ENCODE measurements around the gene PHLDB1.
A peak's percentile ranks its signal among the peaks of the same experiment; 100 is the strongest.

Gene PHLDB1

GRCh38 chr11:118641397-118642019 is 34.1 kb downstream of the PHLDB1 start:
- no peak for TF ChIP-seq CTCF (IDR thresholded peaks at IDR 0.05; ENCODE audit: insufficient read depth, low read depth, low read length, missing control alignments)
- DNase-seq (ENCODE audit: low read depth): peak; percentile 15
- no peak overlapping the region for H3K4me3 ChIP-seq (ENCODE audit: low read depth, low read length)

GRCh38 chr11:118643142-118643994 is 36.0 kb downstream of the PHLDB1 start:
- DNase-seq (ENCODE audit: low read depth): no peak
- H3K4me3 ChIP-seq (ENCODE audit: low read depth, low read length): no peak overlapping the region
- TF ChIP-seq CTCF (IDR thresholded peaks at IDR 0.05; ENCODE audit: insufficient read depth, low read depth, low read length, missing control alignments): no peak

GRCh38 chr11:118643995-118644345 is 36.6 kb downstream of the PHLDB1 start:
- H3K4me3 ChIP-seq (ENCODE audit: low read depth, low read length): no peak overlapping the region
- no peak for TF ChIP-seq CTCF (IDR thresholded peaks at IDR 0.05; ENCODE audit: insufficient read depth, low read depth, low read length, missing control alignments)
- no peak for DNase-seq (ENCODE audit: low read depth)

DNA sequence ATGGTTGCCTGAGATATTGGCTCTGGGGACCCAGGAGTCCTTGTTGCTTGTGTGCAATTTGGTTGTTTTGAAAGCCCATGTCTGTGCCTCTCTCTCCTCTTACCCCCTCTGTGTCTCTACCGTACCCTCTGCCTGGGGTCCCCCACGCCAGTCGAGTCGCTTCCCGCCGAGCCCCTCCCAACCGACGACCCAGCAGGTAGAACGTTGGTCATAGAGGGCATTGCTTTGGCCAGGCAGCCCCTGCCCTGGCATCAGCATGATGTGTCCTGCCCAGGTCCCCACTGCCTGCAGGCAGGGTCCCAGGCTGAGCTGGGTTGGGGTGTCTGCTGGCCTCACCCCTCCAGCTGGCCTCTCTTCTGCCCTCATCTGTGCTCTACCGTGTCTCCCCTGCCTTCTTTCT is 37.1 kb downstream of the PHLDB1 start:
- no peak for TF ChIP-seq CTCF (IDR thresholded peaks at IDR 0.05; ENCODE audit: insufficient read depth, low read depth, low read length, missing control alignments)
- no peak overlapping the region for H3K4me3 ChIP-seq (ENCODE audit: low read depth, low read length)
- DNase-seq (ENCODE audit: low read depth): no peak

DNA sequence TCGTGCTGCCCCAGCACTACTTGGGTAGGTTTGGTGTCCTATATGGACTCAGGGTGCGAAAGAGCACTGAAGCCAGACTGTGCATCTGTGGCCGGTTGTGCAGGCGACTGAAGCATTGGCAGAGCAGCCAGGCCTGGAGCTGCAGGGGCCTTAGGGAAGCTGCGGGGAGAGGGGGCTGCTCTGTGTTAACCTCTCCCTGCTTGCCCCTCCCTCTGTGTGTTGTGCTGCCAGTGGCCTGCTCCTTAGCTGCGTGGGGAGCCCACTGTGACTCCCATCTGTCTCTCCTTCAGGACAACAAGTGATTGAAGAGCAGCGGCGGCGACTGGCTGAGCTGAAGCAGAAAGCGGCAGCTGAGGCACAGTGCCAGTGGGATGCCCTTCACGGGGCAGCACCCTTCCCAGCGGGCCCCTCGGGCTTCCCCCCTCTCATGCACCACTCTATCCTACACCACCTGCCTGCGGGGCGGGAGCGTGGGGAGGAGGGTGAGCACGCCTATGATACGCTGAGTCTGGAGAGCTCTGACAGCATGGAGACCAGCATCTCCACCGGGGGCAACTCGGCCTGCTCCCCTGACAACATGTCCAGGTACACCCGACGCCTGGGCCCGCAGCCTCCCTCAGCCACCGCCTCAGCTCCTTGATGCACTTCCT is 37.8 kb downstream of the PHLDB1 start:
- H3K4me3 ChIP-seq (ENCODE audit: low read depth, low read length): no peak overlapping the region
- no peak for TF ChIP-seq CTCF (IDR thresholded peaks at IDR 0.05; ENCODE audit: insufficient read depth, low read depth, low read length, missing control alignments)
- no peak for DNase-seq (ENCODE audit: low read depth)

DNA sequence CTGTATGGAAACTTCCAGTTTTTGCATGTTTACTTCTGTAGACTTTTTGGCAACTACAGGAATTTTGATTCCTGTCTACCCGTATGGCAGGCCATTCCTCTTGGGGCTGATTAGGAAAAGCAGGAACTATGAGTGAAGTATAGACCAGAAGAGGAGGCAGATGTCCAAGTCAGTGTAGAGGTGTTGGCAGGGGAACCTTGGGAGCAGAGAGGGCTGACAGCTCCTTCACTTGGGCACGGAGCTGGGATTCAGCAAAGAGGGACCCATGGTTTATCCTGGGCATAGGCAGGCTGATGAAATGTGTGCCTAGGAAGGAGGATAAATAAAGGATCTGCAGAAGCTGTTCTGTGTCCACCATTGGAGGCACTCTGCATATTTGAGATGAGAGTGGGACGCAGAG is 39.0 kb downstream of the PHLDB1 start:
- no peak for DNase-seq (ENCODE audit: low read depth)
- no peak for TF ChIP-seq CTCF (IDR thresholded peaks at IDR 0.05; ENCODE audit: insufficient read depth, low read depth, low read length, missing control alignments)
- no peak overlapping the region for H3K4me3 ChIP-seq (ENCODE audit: low read depth, low read length)
